ENCODE results near the gene DDX42. TPM values are rescaled to one million over a fixed set of nuclear protein-coding genes. Genes with fewer than 3 reads are reported as not detected.

The DDX42 gene
- 100 to 1,000 TPM; 105 to 107 TPM for total RNA-seq

GRCh38 chr17:63774141-63774968, at the start of gene DDX42:
DDX42 (plus strand) TSS chr17:63774170; CDS start chr17:63787050, 12,880 bp downstream.
- Mint-ChIP-seq H3K4me1 (peaks cover 43% of the 10 kb centered on the region), H3K9me3 (no peaks in the 10 kb centered on the region), H3K36me3 (peaks cover 51% of the 10 kb centered on the region), H3K27me3 (no peaks in the 10 kb centered on the region), H3K4me3 (peak within 1 kb of the TSS; percentile 96), H3K27ac (peak within 1 kb of the TSS; percentile 99)
- no peak for DNase-seq

- Mint-ChIP-seq H3K4me1 (peaks cover 11% of the 10 kb centered on the region), H3K4me3 (no peak overlapping the region), H3K27ac (no peak overlapping the region), H3K36me3 (peaks cover 3% of the 10 kb centered on the region), H3K9me3 (no peaks in the 10 kb centered on the region), H3K27me3 (no peaks in the 10 kb centered on the region)
- no peak for DNase-seq
Observed at GRCh38 chr17:63735691-63736090, 38.3 kb upstream of the DDX42 start.

GRCh38 chr17:63740464-63741142, 33.4 kb upstream of the DDX42 start:
- H3K36me3 Mint-ChIP-seq = peaks cover 3% of the 10 kb centered on the region
- H3K27me3 Mint-ChIP-seq = no peaks in the 10 kb centered on the region
- peak overlapping the region; percentile 99 for H3K4me3 Mint-ChIP-seq
- H3K4me1 Mint-ChIP-seq = peaks cover 16% of the 10 kb centered on the region
- no peak for DNase-seq
- peak overlapping the region; percentile 91 for H3K27ac Mint-ChIP-seq
- H3K9me3 Mint-ChIP-seq = no peaks in the 10 kb centered on the region

- H3K4me3 Mint-ChIP-seq = peak overlapping the region; percentile 99
- H3K36me3 Mint-ChIP-seq = peaks cover 3% of the 10 kb centered on the region
- H3K4me1 Mint-ChIP-seq = peaks cover 18% of the 10 kb centered on the region
- no peaks in the 10 kb centered on the region for H3K27me3 Mint-ChIP-seq
- no peak for DNase-seq
- H3K9me3 Mint-ChIP-seq = no peaks in the 10 kb centered on the region
- peak overlapping the region; percentile 91 for H3K27ac Mint-ChIP-seq
Observed at GRCh38 chr17:63741143-63741407, 32.9 kb upstream of the DDX42 start.

GRCh38 chr17:63741408-63742173, 32.4 kb upstream of the DDX42 start, which contains the start of gene STRADA:
STRADA (minus strand) TSS chr17:63741799; CDS start chr17:63728369, 13,430 bp downstream.
- Mint-ChIP-seq H3K9me3 (no peaks in the 10 kb centered on the region), H3K27ac (peak within 1 kb of the TSS; percentile 91), H3K36me3 (peaks cover 4% of the 10 kb centered on the region), H3K4me3 (peak within 1 kb of the TSS; percentile 99), H3K27me3 (no peaks in the 10 kb centered on the region), H3K4me1 (peaks cover 20% of the 10 kb centered on the region)
- peak; percentile 99 for DNase-seq

GRCh38 chr17:63751806-63752205, 22.2 kb upstream of the DDX42 start:
- peak; percentile 16 for DNase-seq
- Mint-ChIP-seq H3K9me3 (no peaks in the 10 kb centered on the region), H3K36me3 (peaks cover 37% of the 10 kb centered on the region), H3K27ac (peak overlapping the region; percentile 80), H3K4me3 (peak overlapping the region; percentile 38), H3K4me1 (peaks cover 20% of the 10 kb centered on the region), H3K27me3 (no peaks in the 10 kb centered on the region)

- no peak overlapping the region for H3K27ac Mint-ChIP-seq
- DNase-seq = no peak
- H3K4me3 Mint-ChIP-seq = no peak overlapping the region
- no peaks in the 10 kb centered on the region for H3K9me3 Mint-ChIP-seq
- H3K36me3 Mint-ChIP-seq = peaks cover 34% of the 10 kb centered on the region
- no peaks in the 10 kb centered on the region for H3K27me3 Mint-ChIP-seq
- peaks cover 20% of the 10 kb centered on the region for H3K4me1 Mint-ChIP-seq
Observed at GRCh38 chr17:63752707-63753106, 21.3 kb upstream of the DDX42 start.

- Mint-ChIP-seq H3K27me3 (no peaks in the 10 kb centered on the region), H3K27ac (no peak overlapping the region), H3K9me3 (no peaks in the 10 kb centered on the region), H3K36me3 (peaks cover 36% of the 10 kb centered on the region), H3K4me1 (peaks cover 20% of the 10 kb centered on the region), H3K4me3 (no peak overlapping the region)
- no peak for DNase-seq
Observed at GRCh38 chr17:63753215-63753614, 20.8 kb upstream of the DDX42 start.

- peaks cover 20% of the 10 kb centered on the region for H3K4me1 Mint-ChIP-seq
- H3K27me3 Mint-ChIP-seq = no peaks in the 10 kb centered on the region
- H3K36me3 Mint-ChIP-seq = peaks cover 35% of the 10 kb centered on the region
- H3K27ac Mint-ChIP-seq = no peak overlapping the region
- no peak for DNase-seq
- H3K4me3 Mint-ChIP-seq = no peak overlapping the region
- no peaks in the 10 kb centered on the region for H3K9me3 Mint-ChIP-seq
Observed at GRCh38 chr17:63754046-63754445, 19.9 kb upstream of the DDX42 start.

GRCh38 chr17:63758428-63758827, 15.5 kb upstream of the DDX42 start:
- Mint-ChIP-seq H3K9me3 (no peaks in the 10 kb centered on the region), H3K4me3 (no peak overlapping the region), H3K27ac (no peak overlapping the region), H3K27me3 (no peaks in the 10 kb centered on the region), H3K36me3 (peaks cover 30% of the 10 kb centered on the region), H3K4me1 (peaks cover 10% of the 10 kb centered on the region)
- no peak for DNase-seq

- peaks cover 12% of the 10 kb centered on the region for H3K4me1 Mint-ChIP-seq
- peak; percentile 12 for DNase-seq
- H3K4me3 Mint-ChIP-seq = no peak overlapping the region
- no peaks in the 10 kb centered on the region for H3K9me3 Mint-ChIP-seq
- H3K27me3 Mint-ChIP-seq = no peaks in the 10 kb centered on the region
- H3K27ac Mint-ChIP-seq = peak overlapping the region; percentile 38
- peaks cover 33% of the 10 kb centered on the region for H3K36me3 Mint-ChIP-seq
Observed at GRCh38 chr17:63760771-63761539, 13.0 kb upstream of the DDX42 start.

GRCh38 chr17:63762161-63763078, 11.6 kb upstream of the DDX42 start:
- Mint-ChIP-seq H3K36me3 (peaks cover 40% of the 10 kb centered on the region), H3K9me3 (no peaks in the 10 kb centered on the region), H3K27ac (peak overlapping the region; percentile 25), H3K4me1 (peaks cover 23% of the 10 kb centered on the region), H3K27me3 (no peaks in the 10 kb centered on the region), H3K4me3 (no peak overlapping the region)
- DNase-seq = no peak

GRCh38 chr17:63764716-63765115, 9.3 kb upstream of the DDX42 start:
- peaks cover 37% of the 10 kb centered on the region for H3K4me1 Mint-ChIP-seq
- DNase-seq = no peak
- H3K27ac Mint-ChIP-seq = no peak overlapping the region
- no peaks in the 10 kb centered on the region for H3K27me3 Mint-ChIP-seq
- H3K36me3 Mint-ChIP-seq = peaks cover 34% of the 10 kb centered on the region
- no peaks in the 10 kb centered on the region for H3K9me3 Mint-ChIP-seq
- no peak overlapping the region for H3K4me3 Mint-ChIP-seq

- H3K36me3 Mint-ChIP-seq = peaks cover 37% of the 10 kb centered on the region
- peaks cover 40% of the 10 kb centered on the region for H3K4me1 Mint-ChIP-seq
- H3K9me3 Mint-ChIP-seq = no peaks in the 10 kb centered on the region
- DNase-seq = no peak
- no peak overlapping the region for H3K4me3 Mint-ChIP-seq
- no peaks in the 10 kb centered on the region for H3K27me3 Mint-ChIP-seq
- H3K27ac Mint-ChIP-seq = no peak overlapping the region
Observed at GRCh38 chr17:63766754-63767153, 7.2 kb upstream of the DDX42 start.
